Osteoblast (primary cell): ENCODE data around the gene CTNNA1. TPM values are rescaled to one million over a fixed set of nuclear protein-coding genes. Genes with fewer than 3 reads are reported as not detected.

Source experiments
- DNase-seq: peaks from one replicate; pipeline ENCODE4 v3.0.0; 2011; ENCODE audit warnings: low spot score, mixed read lengths; ENCODE audit not compliant: insufficient read length; ENCODE audit errors: missing footprints
- H2AFZ ChIP-seq: 2 replicates; pipeline ENCODE4 v1.6.0; 2011; ENCODE audit warnings: mild to moderate bottlenecking, low read length
- H3K27ac ChIP-seq: 2 replicates; pipeline ENCODE4 v1.5.1; 2011; ENCODE audit warnings: mild to moderate bottlenecking, low read depth, low read length, moderate library complexity
- H3K27me3 ChIP-seq: 2 replicates; pipeline ENCODE4 v1.6.0; 2012; ENCODE audit warnings: mild to moderate bottlenecking, control low read depth, inconsistent platforms, low read length, moderate library complexity; ENCODE audit not compliant: insufficient read depth
- H3K36me3 ChIP-seq: 2 replicates; pipeline ENCODE4 v1.5.1; 2011; ENCODE audit warnings: mild to moderate bottlenecking, low read length, control low read depth, moderate library complexity; ENCODE audit not compliant: insufficient read depth
- H3K4me1 ChIP-seq: 2 replicates; pipeline ENCODE4 v1.5.1; 2011; ENCODE audit warnings: mild to moderate bottlenecking, low read length, control low read depth, moderate library complexity; ENCODE audit not compliant: insufficient read depth
- H3K4me2 ChIP-seq: 2 replicates; pipeline ENCODE4 v1.6.0; 2011; ENCODE audit warnings: mild to moderate bottlenecking, low read length; ENCODE audit not compliant: insufficient read depth
- H3K4me3 ChIP-seq: fragments of 200-600 bp; sonication (generic); 3 replicates; pipeline ENCODE4 v1.5.1; 2012; ENCODE audit warnings: mild to moderate bottlenecking, low read length, inconsistent platforms; ENCODE audit not compliant: insufficient read depth
- H3K79me2 ChIP-seq: 2 replicates; pipeline ENCODE4 v1.6.0; 2012; ENCODE audit warnings: mild to moderate bottlenecking, low read length, control low read depth, inconsistent platforms; ENCODE audit not compliant: insufficient read depth
- H3K9me3 ChIP-seq: 2 replicates; pipeline ENCODE4 v1.5.1; 2011; ENCODE audit warnings: low read depth, low read length, control low read depth
- H4K20me1 ChIP-seq: 2 replicates; pipeline ENCODE4 v1.6.0; 2012; ENCODE audit warnings: mild to moderate bottlenecking, low read length, control low read depth; ENCODE audit not compliant: insufficient read depth
- total RNA-seq: library from RNA; depleted of rRNA; stranded (reverse); fragments of >200 nt; gene quantifications from 2 replicates; pipeline ENCODE4 v1.2.3, GENCODE V29; 2012
- TF ChIP-seq, protein P1 (sequence below): IDR thresholded peaks from 2 replicates; pipeline ENCODE4 v1.5.1; 2011; ENCODE audit warnings: mild to moderate bottlenecking, low read depth, low read length, moderate library complexity; ENCODE audit errors: extremely low read depth

Gene CTNNA1
- total RNA-seq, 1 donor: 432 TPM

DNA sequence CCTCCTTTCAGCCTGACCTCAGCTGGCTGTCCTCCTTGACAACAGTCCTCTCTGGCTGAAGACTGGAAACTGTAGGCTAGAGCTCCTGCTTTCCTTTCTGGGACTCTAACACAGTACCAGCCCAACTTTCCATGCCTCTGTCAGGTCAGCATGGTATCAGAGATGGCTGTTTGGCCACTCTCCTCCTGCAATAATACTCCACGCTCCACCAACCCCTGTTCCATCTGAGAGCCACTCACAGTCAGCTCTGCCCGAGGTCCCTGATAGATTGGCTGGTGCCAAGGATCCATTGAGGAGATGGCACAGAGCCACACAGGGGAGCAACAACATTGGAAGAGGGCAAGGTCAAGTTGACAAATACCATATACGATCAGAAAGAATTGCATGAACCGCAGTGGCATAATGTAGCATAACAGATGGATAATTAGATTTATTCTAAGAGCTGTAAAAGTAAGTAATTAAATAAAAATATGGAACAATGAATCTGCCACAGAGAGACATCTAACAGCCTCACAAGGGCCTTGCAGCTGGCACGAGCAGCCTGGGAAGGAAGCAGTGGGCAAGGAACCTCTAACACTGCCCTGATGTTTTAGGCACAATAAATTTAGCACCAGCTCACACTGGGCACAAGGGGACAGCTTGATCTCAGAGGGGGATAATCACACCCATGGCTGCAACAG, 216.2 kb downstream of the CTNNA1 start:
- Histone ChIP-seq H2AFZ (no peak overlapping the region), H3K79me2 (no peaks in the 10 kb centered on the region), H3K36me3 (no peaks in the 10 kb centered on the region), H3K4me3 (no peak overlapping the region), H4K20me1 (peaks cover 20% of the 10 kb centered on the region), H3K4me2 (no peak overlapping the region), H3K27ac (no peak overlapping the region), H3K9me3 (no peaks in the 10 kb centered on the region), H3K27me3 (no peaks in the 10 kb centered on the region), H3K4me1 (peaks cover 9% of the 10 kb centered on the region)
- no peak for DNase-seq
- TF ChIP-seq, protein P1, sequence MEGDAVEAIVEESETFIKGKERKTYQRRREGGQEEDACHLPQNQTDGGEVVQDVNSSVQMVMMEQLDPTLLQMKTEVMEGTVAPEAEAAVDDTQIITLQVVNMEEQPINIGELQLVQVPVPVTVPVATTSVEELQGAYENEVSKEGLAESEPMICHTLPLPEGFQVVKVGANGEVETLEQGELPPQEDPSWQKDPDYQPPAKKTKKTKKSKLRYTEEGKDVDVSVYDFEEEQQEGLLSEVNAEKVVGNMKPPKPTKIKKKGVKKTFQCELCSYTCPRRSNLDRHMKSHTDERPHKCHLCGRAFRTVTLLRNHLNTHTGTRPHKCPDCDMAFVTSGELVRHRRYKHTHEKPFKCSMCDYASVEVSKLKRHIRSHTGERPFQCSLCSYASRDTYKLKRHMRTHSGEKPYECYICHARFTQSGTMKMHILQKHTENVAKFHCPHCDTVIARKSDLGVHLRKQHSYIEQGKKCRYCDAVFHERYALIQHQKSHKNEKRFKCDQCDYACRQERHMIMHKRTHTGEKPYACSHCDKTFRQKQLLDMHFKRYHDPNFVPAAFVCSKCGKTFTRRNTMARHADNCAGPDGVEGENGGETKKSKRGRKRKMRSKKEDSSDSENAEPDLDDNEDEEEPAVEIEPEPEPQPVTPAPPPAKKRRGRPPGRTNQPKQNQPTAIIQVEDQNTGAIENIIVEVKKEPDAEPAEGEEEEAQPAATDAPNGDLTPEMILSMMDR: no peak

DNA sequence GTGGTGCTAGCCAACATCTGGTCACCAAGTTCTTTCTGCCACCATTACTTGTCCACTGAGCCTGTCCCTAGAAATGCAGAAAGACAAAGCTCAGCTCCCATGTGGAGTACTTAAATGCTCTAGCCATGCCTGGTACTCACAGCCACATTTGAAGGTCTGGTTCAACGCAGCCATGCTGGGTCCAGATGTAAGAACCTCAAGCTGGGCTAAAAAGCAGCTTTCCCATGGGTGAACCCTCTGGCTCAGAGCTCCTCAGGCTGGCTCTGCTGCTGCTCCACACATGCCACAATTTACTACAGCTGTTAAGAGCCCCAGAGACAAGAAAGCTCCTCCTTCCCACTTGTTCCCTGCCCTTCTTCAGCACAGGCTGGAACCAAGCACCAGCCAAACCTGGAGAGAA, 219.0 kb downstream of the CTNNA1 start:
- Histone ChIP-seq H3K36me3 (no peaks in the 10 kb centered on the region), H2AFZ (no peak overlapping the region), H3K79me2 (no peaks in the 10 kb centered on the region), H3K4me3 (no peak overlapping the region), H3K27me3 (no peaks in the 10 kb centered on the region), H4K20me1 (peaks cover 15% of the 10 kb centered on the region), H3K9me3 (no peaks in the 10 kb centered on the region), H3K27ac (no peak overlapping the region), H3K4me2 (no peak overlapping the region), H3K4me1 (peaks cover 15% of the 10 kb centered on the region)
- DNase-seq: no peak
- TF ChIP-seq, protein P1: no peak

DNA sequence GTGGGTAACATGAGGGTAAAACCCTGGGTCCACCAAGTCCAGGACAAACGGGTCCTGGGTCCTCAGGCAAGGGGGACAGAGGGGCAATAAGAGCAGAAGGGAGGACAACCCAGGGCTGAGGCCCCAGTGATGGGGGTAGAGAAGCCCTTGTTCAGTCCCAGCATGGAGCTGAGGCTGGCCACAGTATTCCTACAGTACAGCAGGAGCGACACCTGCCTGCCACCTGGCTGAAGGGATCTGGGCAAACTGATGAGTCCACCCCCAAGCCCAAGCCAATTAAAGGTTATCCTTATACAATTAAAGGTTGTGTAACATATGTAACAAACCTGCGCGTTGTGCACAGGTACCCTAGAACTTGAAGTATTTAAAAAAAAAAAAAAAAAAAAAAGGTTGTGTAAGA, 219.6 kb downstream of the CTNNA1 start:
- no peaks in the 10 kb centered on the region for H3K27me3 ChIP-seq
- peaks cover 15% of the 10 kb centered on the region for H4K20me1 ChIP-seq
- H3K9me3 ChIP-seq: no peaks in the 10 kb centered on the region
- no peak overlapping the region for H3K4me2 ChIP-seq
- peaks cover 18% of the 10 kb centered on the region for H3K4me1 ChIP-seq
- no peak for DNase-seq
- H2AFZ ChIP-seq: no peak overlapping the region
- H3K4me3 ChIP-seq: no peak overlapping the region
- TF ChIP-seq, protein P1: no peak
- no peaks in the 10 kb centered on the region for H3K36me3 ChIP-seq
- H3K27ac ChIP-seq: no peak overlapping the region
- H3K79me2 ChIP-seq: no peaks in the 10 kb centered on the region

DNA sequence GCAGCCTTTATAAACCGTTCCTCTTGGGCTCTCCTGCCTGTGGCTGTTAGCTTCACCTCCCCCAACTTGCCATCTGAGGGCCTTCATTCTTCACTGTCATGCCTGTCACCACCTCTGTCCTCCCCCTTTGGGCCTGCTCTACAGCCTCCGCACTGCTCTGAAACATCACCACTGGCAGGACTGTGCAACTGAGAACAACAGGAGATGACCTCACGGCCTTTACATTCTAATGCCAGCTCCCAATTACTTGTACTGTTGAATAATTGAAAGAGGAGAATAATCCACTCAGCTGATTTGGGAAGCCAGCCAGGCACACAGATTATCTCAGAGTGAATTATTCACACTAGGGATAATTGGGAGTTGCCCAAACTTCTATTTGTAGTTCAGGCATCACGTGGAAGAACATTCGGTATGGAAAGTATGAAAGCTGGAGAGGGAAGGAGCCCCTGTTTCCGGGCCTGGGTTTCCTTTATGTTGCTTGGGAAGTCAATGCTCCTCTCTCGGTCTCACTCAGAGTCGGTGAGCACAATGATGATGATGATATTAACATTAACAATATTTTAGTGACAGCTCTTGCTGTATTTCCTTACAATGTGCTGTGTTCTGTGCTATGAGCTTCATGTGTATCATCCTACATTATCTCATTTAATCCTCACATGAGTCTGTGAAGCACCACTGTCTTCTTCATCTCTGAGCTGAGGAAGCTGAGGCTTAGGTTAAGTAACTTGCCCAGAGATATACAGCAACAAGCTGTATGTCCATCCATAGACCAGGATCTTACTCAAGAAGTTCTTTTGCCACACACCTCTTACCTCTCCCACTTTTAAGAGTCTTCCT, 221.2 kb downstream of the CTNNA1 start:
- Histone ChIP-seq H4K20me1 (peaks cover 11% of the 10 kb centered on the region), H3K9me3 (no peaks in the 10 kb centered on the region), H3K27ac (peak overlapping the region; percentile 40), H3K79me2 (no peaks in the 10 kb centered on the region), H2AFZ (no peak overlapping the region), H3K4me2 (no peak overlapping the region), H3K27me3 (no peaks in the 10 kb centered on the region), H3K4me1 (peaks cover 26% of the 10 kb centered on the region), H3K36me3 (no peaks in the 10 kb centered on the region), H3K4me3 (no peak overlapping the region)
- DNase-seq: no peak
- TF ChIP-seq, protein P1: no peak
